Endothelial cell of umbilical vein (primary cell): Measurements from ENCODE around the gene SH3BP2. TPM values are rescaled to one million over a fixed set of nuclear protein-coding genes. Genes with fewer than 3 reads are reported as not detected.

ENCODE experiments used
- BruUV-seq: library from RNA; stranded (reverse); fragments of 400-500 nt; replicated peaks from 2 replicates; lab custom pipeline; 2021; lab: Mats Ljungman, UMichigan
- CTCF ChIA-PET: fragments of 300-600, 350-600 bp; sonication (Branson Sonifier 250); formaldehyde crosslinking; loops from one replicate; lab custom pipeline; 2021; ENCODE audit warnings: antibody characterized with exemption, inconsistent platforms; lab: Charles Lee
- POLR2A ChIA-PET: fragments of 300-600, 350-600 bp; sonication (Branson Sonifier 250); formaldehyde crosslinking; loops from one replicate; lab custom pipeline; 2021; ENCODE audit warnings: antibody characterized with exemption, inconsistent platforms; lab: Charles Lee
- DNase-seq: peaks from one replicate; pipeline ENCODE4 v3.0.0-alpha.2; 2011; ENCODE audit warnings: low read depth, low spot score
- FAIRE-seq: peaks from 2 replicates; lab custom pipeline; 2011; peaks lifted over from hg19 to GRCh38; lab: Jason Lieb, UNC
- H2AFZ ChIP-seq: 2 replicates; pipeline ENCODE4 v1.6.0; 2012; ENCODE audit warnings: low read depth, low read length, control low read depth, inconsistent platforms
- H3K27ac ChIP-seq: 2 replicates; pipeline ENCODE4 v1.5.1; 2011; ENCODE audit warnings: low read depth, mild to moderate bottlenecking, control low read depth, low read length, moderate library complexity; ENCODE audit not compliant: insufficient read depth
- H3K27me3 ChIP-seq, 2 experiments: 2 replicates each; pipeline versions ENCODE4 v1.6.0 to v1.6.1; 2011; ENCODE audit warnings: low read length in 2 of 2, mixed read lengths in 1 of 2; ENCODE audit not compliant: control insufficient read depth in 2 of 2, insufficient read depth in 2 of 2
- H3K36me3 ChIP-seq, 2 experiments: 2 replicates in 1 of 2; 3 replicates in 1 of 2; pipeline ENCODE4 v1.5.1; 2011; ENCODE audit warnings: low read length in 2 of 2, mild to moderate bottlenecking in 1 of 2, moderate library complexity in 1 of 2; ENCODE audit not compliant: control insufficient read depth in 2 of 2, insufficient read depth in 2 of 2; ENCODE audit errors: extremely low read depth in 1 of 2
- H3K4me1 ChIP-seq: 3 replicates; pipeline ENCODE4 v1.5.1; 2011; ENCODE audit warnings: mild to moderate bottlenecking, low read length; ENCODE audit not compliant: control insufficient read depth, insufficient read depth; ENCODE audit errors: extremely low read depth
- H3K4me2 ChIP-seq: 2 replicates; pipeline ENCODE4 v1.6.1; 2011; ENCODE audit warnings: low read length, control low read depth, mixed read lengths; ENCODE audit not compliant: insufficient read depth
- H3K4me3 ChIP-seq, 3 experiments: fragments of 200-600 bp in 1 of 3; sonication (generic), shearing (Covaris generic) in 1 of 3; replicated peaks in 1 of 3; 2 replicates each; pipeline ENCODE4 v1.5.1; 2011 to 2016; ENCODE audit warnings: control low read depth in 3 of 3, low read length in 3 of 3, mild to moderate bottlenecking in 2 of 3, inconsistent platforms in 1 of 3, low read depth in 1 of 3, moderate library complexity in 1 of 3; ENCODE audit not compliant: insufficient read depth in 1 of 3
- H3K79me2 ChIP-seq: 2 replicates; pipeline ENCODE4 v1.6.0; 2012; ENCODE audit warnings: low read length, inconsistent platforms; ENCODE audit not compliant: control insufficient read depth, insufficient read depth
- H3K9ac ChIP-seq: replicated peaks from 2 replicates; pipeline ENCODE3; 2011; ENCODE audit warnings: low read length, control low read depth; ENCODE audit not compliant: insufficient read depth; ENCODE audit errors: extremely low read depth
- H3K9me1 ChIP-seq: replicated peaks from 3 replicates; pipeline ENCODE4 v1.6.0; 2011; ENCODE audit warnings: mild to moderate bottlenecking, low read length; ENCODE audit not compliant: control insufficient read depth, insufficient read depth; ENCODE audit errors: extremely low read depth
- H3K9me3 ChIP-seq: replicated peaks from 2 replicates; pipeline ENCODE4 v1.5.1; 2012; ENCODE audit warnings: low read length, inconsistent platforms; ENCODE audit not compliant: control insufficient read depth, insufficient read depth
- H4K20me1 ChIP-seq: replicated peaks from 2 replicates; pipeline ENCODE3; 2011; ENCODE audit warnings: mild to moderate bottlenecking, low read length; ENCODE audit not compliant: control insufficient read depth, insufficient read depth; ENCODE audit errors: extremely low read depth
- EZH2 ChIP-seq: IDR thresholded peaks from 2 replicates; pipeline ENCODE4 v1.6.1; 2012; ENCODE audit warnings: borderline replicate concordance, low read depth, mild to moderate bottlenecking, moderate library complexity, low read length, inconsistent platforms; ENCODE audit not compliant: severe bottlenecking
- FOS ChIP-seq: IDR thresholded peaks from 2 replicates; pipeline ENCODE4 v1.6.1; 2011; ENCODE audit warnings: mild to moderate bottlenecking, low read length, moderate library complexity, borderline replicate concordance; ENCODE audit not compliant: insufficient read depth
- GATA2 ChIP-seq: IDR thresholded peaks from 2 replicates; pipeline ENCODE4 v1.7.0; 2011; ENCODE audit warnings: low read depth, mild to moderate bottlenecking, moderate library complexity, mixed read lengths, low read length; ENCODE audit not compliant: insufficient read length, insufficient read depth
- JUN ChIP-seq: IDR thresholded peaks from 2 replicates; pipeline ENCODE4 v1.6.1; 2011; ENCODE audit warnings: borderline replicate concordance, low read depth; ENCODE audit not compliant: insufficient read length, insufficient read depth
- MYC ChIP-seq: IDR thresholded peaks from one replicate; pipeline ENCODE4 v1.6.1; 2011; ENCODE audit warnings: mild to moderate bottlenecking, low read depth, low read length
- POLR2A ChIP-seq: IDR thresholded peaks from 2 replicates; pipeline ENCODE4 v1.6.1; 2012; ENCODE audit warnings: low read depth, mild to moderate bottlenecking, control low read depth, low read length
- POLR2AphosphoS5 ChIP-seq: IDR thresholded peaks from 2 replicates; pipeline ENCODE4 v1.6.1; 2012; ENCODE audit warnings: low read depth, mild to moderate bottlenecking, control low read depth, low read length, moderate library complexity; ENCODE audit not compliant: insufficient read depth
- dilution Hi-C: fragments of 300-500 bp; cut with MboI; formaldehyde crosslinking; loops from one replicate; pipeline ENCODE4 v1.15.0; 2019; ENCODE audit warnings: low sequenced_read_pairs; ENCODE audit not compliant: extremely low pct_ligation_motif_present
- intact Hi-C: fragments of 100-400 bp; cut with micrococcal nuclease; formaldehyde crosslinking; loops from one replicate; pipeline ENCODE4 v1.10.0; 2022
- polyA plus RNA-seq, 4 experiments: library from polyadenylated mRNA; depleted of rRNA in 3 of 4; stranded (reverse) in 3 of 4; unstranded in 1 of 4; fragments of >200 nt; gene quantifications; 2 replicates each; pipeline versions ENCODE4 v1.2.1 to v1.2.3, GENCODE V29; 2011 to 2012; ENCODE audit warnings: missing spikeins in 1 of 4
- total RNA-seq: library from RNA; stranded (reverse); gene quantifications from 2 replicates; pipeline ENCODE4 v1.2.3, GENCODE V29; 2021
- TF ChIP-seq, protein P1 (sequence below), 2 donors: IDR thresholded peaks; 1 replicate in 1 of 2; 2 replicates in 1 of 2; pipeline ENCODE4 v1.5.1; 2011; ENCODE audit warnings: low read length in 2 of 2, mild to moderate bottlenecking in 2 of 2, moderate library complexity in 2 of 2, control low read depth in 1 of 2, inconsistent platforms in 1 of 2, low read depth in 1 of 2; ENCODE audit not compliant: insufficient read depth in 1 of 2; ENCODE audit errors: extremely low read depth in 1 of 2
- TF ChIP-seq, protein P2 (sequence below): IDR thresholded peaks from 2 replicates; pipeline ENCODE4 v1.6.1; 2011; ENCODE audit not compliant: insufficient read depth, insufficient read length

The SH3BP2 gene
- total and polyA plus RNA-seq, 2 donors (not counting 3 experiments of a cell fraction or from before 2014, with no cell fraction given), result 69.2 to 73.9 TPM

DNA sequence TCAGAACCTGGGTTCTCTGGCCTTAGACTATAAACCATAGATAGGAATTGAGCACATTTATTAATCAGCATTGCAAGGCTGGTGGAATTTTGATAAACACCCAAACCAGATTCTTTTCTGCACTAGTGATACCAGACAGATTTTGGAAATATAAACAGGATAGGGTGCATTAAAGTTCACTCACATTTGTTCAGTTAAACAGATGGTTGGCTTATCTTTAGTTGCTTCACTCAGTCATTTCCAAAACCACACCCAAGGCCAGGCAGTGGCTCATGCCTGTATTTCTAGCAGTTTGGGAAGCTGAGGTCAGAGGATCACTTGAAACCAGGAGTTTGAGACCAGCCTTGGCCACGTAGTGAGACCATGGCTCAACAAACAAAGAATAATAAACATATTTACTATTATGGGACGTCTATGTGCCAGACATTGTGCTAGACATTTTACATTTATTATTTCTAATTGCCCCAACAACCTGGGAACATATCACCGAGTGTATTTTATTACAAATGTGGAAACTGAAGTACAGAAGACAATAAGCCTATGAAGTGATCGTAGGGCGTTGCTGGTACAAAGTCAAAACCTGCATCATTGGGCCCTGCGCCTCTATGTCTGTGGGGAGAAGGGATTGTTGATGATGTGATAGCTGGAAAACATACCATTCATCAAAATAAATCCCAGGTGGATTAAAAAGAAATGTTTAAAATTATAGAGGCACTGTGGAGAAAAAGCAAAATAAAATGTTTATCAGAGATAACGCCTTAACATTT, 65.7 kb downstream of the SH3BP2 start:
- no peaks in the 10 kb centered on the region for H3K9me1 ChIP-seq
- TF ChIP-seq, protein P1, sequence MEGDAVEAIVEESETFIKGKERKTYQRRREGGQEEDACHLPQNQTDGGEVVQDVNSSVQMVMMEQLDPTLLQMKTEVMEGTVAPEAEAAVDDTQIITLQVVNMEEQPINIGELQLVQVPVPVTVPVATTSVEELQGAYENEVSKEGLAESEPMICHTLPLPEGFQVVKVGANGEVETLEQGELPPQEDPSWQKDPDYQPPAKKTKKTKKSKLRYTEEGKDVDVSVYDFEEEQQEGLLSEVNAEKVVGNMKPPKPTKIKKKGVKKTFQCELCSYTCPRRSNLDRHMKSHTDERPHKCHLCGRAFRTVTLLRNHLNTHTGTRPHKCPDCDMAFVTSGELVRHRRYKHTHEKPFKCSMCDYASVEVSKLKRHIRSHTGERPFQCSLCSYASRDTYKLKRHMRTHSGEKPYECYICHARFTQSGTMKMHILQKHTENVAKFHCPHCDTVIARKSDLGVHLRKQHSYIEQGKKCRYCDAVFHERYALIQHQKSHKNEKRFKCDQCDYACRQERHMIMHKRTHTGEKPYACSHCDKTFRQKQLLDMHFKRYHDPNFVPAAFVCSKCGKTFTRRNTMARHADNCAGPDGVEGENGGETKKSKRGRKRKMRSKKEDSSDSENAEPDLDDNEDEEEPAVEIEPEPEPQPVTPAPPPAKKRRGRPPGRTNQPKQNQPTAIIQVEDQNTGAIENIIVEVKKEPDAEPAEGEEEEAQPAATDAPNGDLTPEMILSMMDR (IDR thresholded peaks at IDR 0.05; ENCODE audit: extremely low read depth in 1 of 2, insufficient read depth in 1 of 2, low read depth in 1 of 2, low read length in 2 of 2), result no peak
- TF ChIP-seq JUN (no peak), POLR2AphosphoS5 (no peak), MYC (no peak), GATA2 (no peak), EZH2 (no peak), FOS (no peak), POLR2A (no peak)
- TF ChIP-seq, protein P2, sequence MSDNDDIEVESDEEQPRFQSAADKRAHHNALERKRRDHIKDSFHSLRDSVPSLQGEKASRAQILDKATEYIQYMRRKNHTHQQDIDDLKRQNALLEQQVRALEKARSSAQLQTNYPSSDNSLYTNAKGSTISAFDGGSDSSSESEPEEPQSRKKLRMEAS, result no peak
- dilution Hi-C loops, result no loop called here
- H3K79me2 ChIP-seq, result peaks cover 90% of the 10 kb centered on the region
- H4K20me1 ChIP-seq, result peaks cover 2% of the 10 kb centered on the region
- H2AFZ ChIP-seq, result no peak overlapping the region
- DNase-seq (peak; percentile 53), FAIRE-seq (peak; percentile 4)
- no peaks in the 10 kb centered on the region for H3K9me3 ChIP-seq
- no peaks in the 10 kb centered on the region for H3K27me3 ChIP-seq
- POLR2A ChIA-PET, result no interaction called here
- no TSS peak for BruUV-seq
- H3K4me2 ChIP-seq, result no peak overlapping the region
- peaks cover 44% of the 10 kb centered on the region for H3K4me1 ChIP-seq
- peaks cover 0 to 3% of the 10 kb centered on the region in 2 experiments for H3K36me3 ChIP-seq
- no peak overlapping the region for H3K4me3 ChIP-seq
- CTCF ChIA-PET, result interaction anchor here (1.0 kb wide), 1 partner anchor 35 kb away, joined by 3 read pairs; no protein-coding TSS in a partner anchor
- intact Hi-C loops, result no loop called here
- H3K9ac ChIP-seq, result no peak overlapping the region
- H3K27ac ChIP-seq, result no peak overlapping the region
